ENCODE results near the gene CYP2J2. TPM values are rescaled to one million over a fixed set of nuclear protein-coding genes. Genes with fewer than 3 reads are reported as not detected.

CYP2J2 gene
- total RNA-seq, 1 donor from 2014 or later: 1.9 TPM

DNA sequence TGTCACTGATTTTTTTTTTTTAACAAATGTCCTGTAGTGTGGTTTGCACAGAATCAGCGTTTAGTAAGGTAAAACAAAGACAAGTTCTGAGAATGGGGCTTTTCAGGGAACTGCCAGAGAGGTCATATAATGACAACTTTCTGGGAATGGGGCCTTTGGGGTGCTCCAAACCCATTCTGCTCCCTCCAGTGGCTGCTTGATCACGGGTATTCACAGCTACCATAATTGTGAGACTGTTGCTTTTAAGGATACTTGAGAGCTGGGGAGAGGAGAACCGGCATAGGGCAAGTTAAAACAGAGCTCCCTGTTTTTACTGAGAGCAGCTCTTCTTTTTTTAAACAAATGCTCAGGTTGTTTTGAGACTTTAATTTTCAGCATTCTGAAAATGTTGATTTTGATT, 48.2 kb downstream of the CYP2J2 start:
- Histone ChIP-seq H3K36me3 (ENCODE audit: control insufficient read depth, insufficient read depth, low read length) (no peaks in the 10 kb centered on the region), H3K27me3 (ENCODE audit: control insufficient read depth, insufficient read depth, low read length) (no peaks in the 10 kb centered on the region), H3K4me3 (ENCODE audit: low read depth, low read length) (no peak overlapping the region)
- no peak for DNase-seq (ENCODE audit: low read depth)
- TF ChIP-seq, protein P1, sequence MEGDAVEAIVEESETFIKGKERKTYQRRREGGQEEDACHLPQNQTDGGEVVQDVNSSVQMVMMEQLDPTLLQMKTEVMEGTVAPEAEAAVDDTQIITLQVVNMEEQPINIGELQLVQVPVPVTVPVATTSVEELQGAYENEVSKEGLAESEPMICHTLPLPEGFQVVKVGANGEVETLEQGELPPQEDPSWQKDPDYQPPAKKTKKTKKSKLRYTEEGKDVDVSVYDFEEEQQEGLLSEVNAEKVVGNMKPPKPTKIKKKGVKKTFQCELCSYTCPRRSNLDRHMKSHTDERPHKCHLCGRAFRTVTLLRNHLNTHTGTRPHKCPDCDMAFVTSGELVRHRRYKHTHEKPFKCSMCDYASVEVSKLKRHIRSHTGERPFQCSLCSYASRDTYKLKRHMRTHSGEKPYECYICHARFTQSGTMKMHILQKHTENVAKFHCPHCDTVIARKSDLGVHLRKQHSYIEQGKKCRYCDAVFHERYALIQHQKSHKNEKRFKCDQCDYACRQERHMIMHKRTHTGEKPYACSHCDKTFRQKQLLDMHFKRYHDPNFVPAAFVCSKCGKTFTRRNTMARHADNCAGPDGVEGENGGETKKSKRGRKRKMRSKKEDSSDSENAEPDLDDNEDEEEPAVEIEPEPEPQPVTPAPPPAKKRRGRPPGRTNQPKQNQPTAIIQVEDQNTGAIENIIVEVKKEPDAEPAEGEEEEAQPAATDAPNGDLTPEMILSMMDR (IDR thresholded peaks at IDR 0.05; ENCODE audit: insufficient read depth, low read length, poor library complexity, severe bottlenecking): no peak

DNA sequence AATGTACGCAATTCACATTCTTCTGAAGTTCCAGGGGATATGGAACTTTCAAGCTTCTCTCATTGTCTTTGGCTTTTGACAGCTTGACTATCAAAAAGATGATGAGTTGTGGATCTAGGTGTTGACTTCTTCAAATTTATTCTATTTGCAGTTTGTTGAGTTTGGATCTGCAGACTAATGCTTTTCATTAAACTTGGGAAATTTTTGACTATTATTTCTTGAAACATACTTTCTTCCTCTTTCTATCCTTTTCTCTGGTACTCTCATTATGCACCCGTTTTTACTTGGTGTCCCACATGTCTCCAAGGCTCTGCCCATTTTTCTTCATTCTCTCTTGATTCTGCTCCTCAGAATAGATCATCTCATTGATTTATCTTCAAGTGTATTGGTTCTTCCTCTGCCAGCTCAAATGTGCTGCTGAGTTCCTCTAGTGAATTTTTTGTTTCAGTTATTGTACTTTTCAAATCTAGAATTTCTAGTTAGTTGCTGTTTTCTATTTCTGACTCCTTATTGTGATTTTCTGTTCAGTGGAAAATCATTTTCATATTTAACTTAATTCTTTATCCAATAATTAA, 49.4 kb downstream of the CYP2J2 start:
- DNase-seq (ENCODE audit: low read depth): no peak
- Histone ChIP-seq H3K4me3 (ENCODE audit: low read depth, low read length) (no peak overlapping the region), H3K27me3 (ENCODE audit: control insufficient read depth, insufficient read depth, low read length) (no peaks in the 10 kb centered on the region), H3K36me3 (ENCODE audit: control insufficient read depth, insufficient read depth, low read length) (no peaks in the 10 kb centered on the region)
- TF ChIP-seq, protein P1 (IDR thresholded peaks at IDR 0.05; ENCODE audit: insufficient read depth, low read length, poor library complexity, severe bottlenecking): no peak

DNA sequence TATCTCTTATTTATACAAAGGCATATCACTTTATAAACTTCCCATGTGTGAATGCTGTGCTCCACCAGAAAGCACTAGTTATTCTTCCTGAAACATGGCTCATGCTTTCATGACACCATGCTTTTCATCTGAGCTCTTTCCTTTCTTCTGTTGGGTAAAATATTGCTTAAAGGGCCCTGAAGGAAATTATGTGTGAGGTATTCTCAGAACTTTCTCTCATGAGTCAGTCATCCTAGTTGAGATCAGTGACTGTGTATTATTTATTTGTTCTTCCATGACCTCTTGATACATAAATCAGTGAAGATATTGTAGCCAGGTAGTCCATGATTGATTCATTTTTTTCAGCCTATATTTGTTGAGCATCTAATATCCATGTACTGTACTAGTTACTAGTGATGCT, 54.8 kb downstream of the CYP2J2 start:
- Histone ChIP-seq H3K36me3 (ENCODE audit: control insufficient read depth, insufficient read depth, low read length) (no peaks in the 10 kb centered on the region), H3K27me3 (ENCODE audit: control insufficient read depth, insufficient read depth, low read length) (no peaks in the 10 kb centered on the region), H3K4me3 (ENCODE audit: low read depth, low read length) (no peak overlapping the region)
- TF ChIP-seq, protein P1 (IDR thresholded peaks at IDR 0.05; ENCODE audit: insufficient read depth, low read length, poor library complexity, severe bottlenecking): no peak
- DNase-seq (ENCODE audit: low read depth): no peak

DNA sequence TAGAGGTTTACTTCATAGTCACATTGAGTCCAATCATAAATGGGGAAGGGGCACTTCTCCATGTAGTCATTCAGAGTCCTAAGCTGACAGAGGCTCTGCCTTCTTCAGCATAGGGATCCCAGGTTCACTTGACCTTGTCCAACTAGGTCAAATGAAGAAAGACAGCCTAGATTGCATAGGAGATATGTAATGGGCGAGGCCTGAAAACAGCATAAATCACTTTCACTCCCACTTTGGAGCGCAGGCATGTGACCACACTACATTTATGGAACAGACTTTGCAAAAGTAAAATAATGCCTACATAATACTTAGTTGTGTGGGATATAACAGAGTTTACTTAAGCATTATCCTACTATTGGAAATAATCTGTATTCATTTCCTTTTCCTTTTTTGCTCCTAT, 60.1 kb downstream of the CYP2J2 start:
- Histone ChIP-seq H3K36me3 (ENCODE audit: control insufficient read depth, insufficient read depth, low read length) (peaks cover 1% of the 10 kb centered on the region), H3K27me3 (ENCODE audit: control insufficient read depth, insufficient read depth, low read length) (no peaks in the 10 kb centered on the region), H3K4me3 (ENCODE audit: low read depth, low read length) (no peak overlapping the region)
- TF ChIP-seq, protein P1 (IDR thresholded peaks at IDR 0.05; ENCODE audit: insufficient read depth, low read length, poor library complexity, severe bottlenecking): no peak
- DNase-seq (ENCODE audit: low read depth): no peak

DNA sequence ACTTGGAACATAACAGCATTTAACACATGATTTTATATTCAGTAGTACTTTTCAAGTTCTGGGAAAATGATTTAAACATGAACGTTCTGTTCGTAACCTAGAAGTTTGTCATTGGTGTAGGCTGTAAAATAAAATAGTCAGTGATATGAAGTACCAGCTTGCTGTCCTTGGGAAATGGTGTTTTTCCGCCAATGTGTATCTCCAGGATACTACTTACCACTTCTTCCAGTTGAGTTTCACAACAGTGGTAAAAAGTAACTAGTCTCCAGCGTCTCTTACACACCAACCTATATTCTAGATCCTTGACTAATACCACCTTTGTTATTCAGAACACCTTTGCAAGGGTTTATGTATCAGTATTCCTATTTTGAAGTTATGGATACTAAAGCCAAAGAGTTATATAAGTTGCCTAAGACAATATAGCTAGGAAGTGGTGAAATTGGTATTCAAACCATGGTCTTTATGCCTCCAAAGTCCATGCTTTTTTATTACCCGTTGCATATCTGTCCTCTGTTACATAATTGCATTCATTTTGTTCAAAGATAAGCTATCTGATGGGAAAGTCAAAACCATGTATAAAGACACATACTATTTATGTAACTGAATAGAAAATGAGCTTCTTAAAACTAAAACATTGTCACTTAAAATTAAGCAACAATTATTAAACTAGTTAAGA, 68.8 kb downstream of the CYP2J2 start:
- Histone ChIP-seq H3K27me3 (ENCODE audit: control insufficient read depth, insufficient read depth, low read length) (no peaks in the 10 kb centered on the region), H3K4me3 (ENCODE audit: low read depth, low read length) (no peak overlapping the region), H3K36me3 (ENCODE audit: control insufficient read depth, insufficient read depth, low read length) (no peaks in the 10 kb centered on the region)
- no peak for DNase-seq (ENCODE audit: low read depth)
- TF ChIP-seq, protein P1 (IDR thresholded peaks at IDR 0.05; ENCODE audit: insufficient read depth, low read length, poor library complexity, severe bottlenecking): no peak

Data from kidney epithelial cell (primary cell).